ENCODE measurements around the gene ANGPT4. TPM values are rescaled to one million over a fixed set of nuclear protein-coding genes. Genes with fewer than 3 reads are reported as not detected.

The ANGPT4 gene, protein sequence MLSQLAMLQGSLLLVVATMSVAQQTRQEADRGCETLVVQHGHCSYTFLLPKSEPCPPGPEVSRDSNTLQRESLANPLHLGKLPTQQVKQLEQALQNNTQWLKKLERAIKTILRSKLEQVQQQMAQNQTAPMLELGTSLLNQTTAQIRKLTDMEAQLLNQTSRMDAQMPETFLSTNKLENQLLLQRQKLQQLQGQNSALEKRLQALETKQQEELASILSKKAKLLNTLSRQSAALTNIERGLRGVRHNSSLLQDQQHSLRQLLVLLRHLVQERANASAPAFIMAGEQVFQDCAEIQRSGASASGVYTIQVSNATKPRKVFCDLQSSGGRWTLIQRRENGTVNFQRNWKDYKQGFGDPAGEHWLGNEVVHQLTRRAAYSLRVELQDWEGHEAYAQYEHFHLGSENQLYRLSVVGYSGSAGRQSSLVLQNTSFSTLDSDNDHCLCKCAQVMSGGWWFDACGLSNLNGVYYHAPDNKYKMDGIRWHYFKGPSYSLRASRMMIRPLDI
- total RNA-seq, result not detected in 2 replicates

DNA sequence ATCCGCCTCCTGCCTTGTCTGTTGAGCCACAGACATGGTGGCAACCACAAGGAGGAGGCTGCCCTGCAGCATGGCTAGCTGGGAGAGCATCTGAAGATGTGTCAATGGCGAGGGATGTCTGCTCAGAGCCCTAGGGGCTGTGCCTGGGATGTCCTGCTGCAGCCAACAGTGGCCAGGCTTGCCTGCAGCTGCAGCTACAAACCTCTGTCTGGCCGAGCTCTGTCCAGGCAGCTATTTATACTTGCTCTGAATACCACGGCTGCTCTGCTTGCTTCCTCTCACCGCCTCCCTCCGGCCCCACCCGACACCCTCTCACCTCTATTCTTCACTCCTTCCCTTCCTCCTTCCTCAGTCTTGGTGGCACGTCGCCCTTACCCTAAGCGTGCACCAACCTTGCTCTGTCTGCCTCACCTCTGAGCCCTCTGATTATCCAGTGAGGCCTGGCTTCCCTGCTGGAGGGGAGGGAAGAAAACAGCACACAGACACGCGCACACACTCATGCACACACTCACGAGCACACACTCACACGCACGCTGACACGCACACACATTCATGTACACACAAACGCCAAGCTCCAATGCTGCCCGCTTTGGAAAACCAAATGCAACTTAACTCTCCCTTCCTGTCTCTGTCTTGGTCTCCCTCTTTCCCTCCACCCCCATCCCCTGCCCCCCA, at the start of gene ANGPT4:
Gene ANGPT4 (minus strand): TSS at position 210 of the 675 bp plus-strand sequence. CDS start 120 bp downstream, at position 90.
- intact Hi-C loops (cut with micrococcal nuclease), result no loop called here

DNA sequence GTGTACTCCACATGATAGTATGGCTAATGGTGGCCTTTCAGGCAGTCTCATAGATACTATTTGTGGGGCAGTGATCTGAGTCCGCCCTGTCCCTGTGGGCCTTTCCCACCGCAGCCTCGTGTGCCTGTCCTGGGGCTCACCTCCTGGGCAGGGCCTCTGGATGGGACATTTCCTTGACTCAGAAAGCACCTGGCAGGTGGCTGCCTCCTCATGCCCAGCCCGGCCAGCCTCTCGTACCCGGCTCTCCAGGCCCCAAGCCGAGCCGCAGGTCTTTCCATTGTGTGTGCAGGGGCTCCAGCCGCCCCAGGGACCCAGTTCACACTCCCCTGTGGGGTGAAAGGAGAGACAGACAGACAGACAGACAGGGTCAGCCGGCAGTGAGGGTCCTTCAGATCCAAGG, 47.7 kb upstream of the ANGPT4 start:
- intact Hi-C loops (cut with micrococcal nuclease), result no loop called here

DNA sequence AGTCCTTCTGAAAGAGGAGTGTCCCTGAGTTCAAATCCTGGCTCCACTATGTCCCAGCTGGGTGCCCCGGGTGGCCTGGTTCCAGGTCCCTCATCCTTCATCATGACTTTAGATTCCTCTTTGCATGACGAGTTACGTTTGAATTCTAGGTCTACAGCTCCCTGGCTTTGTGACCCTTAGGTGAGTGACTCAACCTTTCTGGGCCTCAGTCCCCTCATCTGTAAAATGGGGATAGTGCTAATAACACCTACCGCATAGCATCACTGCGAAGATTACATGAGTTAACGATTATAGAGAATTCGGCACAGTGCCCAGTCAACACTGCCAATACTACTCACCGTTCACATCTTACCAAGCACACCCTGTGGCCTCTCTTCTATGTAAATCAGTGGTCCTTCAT, 46.5 kb upstream of the ANGPT4 start:
- intact Hi-C loops (cut with micrococcal nuclease), result no loop called here

DNA sequence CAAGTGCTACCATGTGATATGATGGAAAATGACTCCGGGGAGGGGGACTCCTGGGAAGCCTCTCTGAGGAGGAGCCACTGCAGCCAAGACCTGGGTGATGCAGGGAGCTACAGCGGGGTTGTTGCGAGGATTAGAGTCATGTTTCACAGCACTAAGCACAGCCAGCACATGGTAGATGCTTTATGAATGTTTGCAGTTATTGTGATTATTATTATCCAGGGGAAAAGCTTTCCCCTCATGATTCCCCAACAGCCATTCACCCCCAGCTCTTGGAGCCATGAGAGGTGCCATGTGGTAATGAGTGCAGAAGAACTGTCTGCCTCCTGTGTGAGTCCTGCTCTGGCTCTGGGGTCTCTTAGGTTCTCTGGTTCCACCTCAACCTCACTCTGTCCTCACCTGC, 46.1 kb upstream of the ANGPT4 start:
- intact Hi-C loops (cut with micrococcal nuclease), result no loop called here

DNA sequence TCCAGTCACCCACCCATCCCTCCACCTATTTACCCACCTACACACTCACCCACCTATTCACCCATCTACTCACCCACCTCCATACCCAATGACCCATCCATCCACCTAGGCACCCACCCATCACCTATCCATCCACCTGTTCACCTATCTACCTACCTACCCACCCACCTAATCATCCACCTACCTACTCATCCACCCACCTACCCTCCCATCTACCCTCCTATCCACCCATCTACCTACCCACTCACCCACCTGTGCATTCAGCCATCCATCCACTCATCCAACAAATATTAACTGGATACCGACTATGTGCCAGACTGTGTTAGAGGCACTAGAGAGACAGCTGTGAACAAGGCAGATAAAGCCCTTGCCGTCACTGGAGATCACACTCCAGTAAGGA, 45.6 kb upstream of the ANGPT4 start:
- intact Hi-C loops (cut with micrococcal nuclease), result no loop called here

DNA sequence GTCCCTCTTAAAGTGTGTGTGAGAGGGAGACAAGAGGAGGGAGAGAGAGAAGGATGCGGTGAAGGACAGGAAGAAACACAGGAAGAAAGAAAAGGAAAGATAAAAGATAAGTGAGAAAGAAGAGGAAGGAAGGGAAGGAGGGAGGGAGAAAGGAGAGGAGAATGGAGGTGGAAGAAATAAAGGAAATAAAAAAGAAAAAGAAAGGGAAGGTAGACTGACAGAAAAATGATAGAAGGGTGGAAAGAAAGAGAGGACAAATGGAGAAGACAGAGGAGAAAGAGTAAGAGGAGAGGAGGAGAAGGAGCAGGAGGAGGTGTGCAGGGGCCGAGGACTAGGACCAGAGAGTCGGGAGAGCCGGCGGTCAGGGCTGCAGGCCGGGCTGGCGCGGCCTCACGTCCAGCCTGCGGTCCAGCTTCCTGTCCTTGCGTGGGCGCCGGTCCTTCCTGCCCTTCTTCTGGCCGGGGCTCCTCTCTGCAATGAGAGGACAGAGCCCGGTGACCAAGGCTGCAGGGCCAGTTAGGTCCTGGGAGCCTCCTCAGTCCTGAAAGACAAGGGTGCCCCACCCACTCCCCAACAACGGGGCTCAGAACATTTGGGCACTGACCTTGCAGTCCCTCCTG, 44.0 kb upstream of the ANGPT4 start:
- intact Hi-C loops (cut with micrococcal nuclease), result loop anchor here (5.0 to 10.0 kb wide), 2 partner anchors 75 to 252 kb away; no protein-coding TSS in a partner anchor

DNA sequence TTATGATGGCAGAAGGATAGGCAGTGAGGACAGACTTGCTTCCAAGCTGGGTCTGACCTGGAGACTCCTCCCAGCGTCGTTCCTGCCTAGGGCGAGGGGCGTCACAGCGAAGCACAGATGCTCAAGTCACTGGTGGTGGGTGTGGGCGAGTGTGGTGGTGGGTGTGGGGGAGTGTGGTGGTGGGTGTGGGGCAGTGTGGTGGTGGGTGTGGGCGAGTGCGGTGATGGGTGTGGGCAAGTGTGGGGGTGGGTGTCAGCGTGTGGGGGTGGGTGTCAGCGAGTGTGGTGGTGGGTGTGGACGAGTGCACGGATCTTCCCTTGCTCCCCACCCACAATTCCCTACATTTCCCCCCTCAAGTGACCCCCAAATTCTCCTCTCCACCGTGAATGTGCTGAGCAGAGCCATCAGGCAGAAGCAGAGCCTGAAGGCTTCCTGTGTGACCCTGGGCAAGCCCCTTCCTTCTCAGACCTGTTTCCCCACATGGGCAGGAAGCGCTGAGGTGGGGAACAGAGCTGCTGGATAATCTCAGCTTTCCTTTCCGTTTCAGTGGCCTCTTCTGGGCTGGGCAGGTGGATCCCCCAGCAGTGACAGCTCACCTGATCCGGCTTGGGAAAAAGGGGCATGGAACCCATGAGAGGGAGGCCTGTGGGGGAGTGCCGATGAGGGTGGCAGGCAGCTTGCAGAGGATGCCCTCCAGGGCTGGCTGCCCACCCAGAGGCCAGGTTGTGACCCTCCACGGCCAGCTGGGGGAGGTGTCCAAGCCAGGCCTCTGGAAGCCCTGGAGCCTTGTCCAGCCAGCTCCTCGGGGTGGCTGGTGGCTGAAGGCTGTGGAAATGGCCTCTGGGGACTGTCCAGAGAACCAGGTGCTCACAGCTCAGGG, 43.0 kb upstream of the ANGPT4 start:
- intact Hi-C loops (cut with micrococcal nuclease), result loop anchor here (5.0 to 10.0 kb wide), 2 partner anchors 74 to 253 kb away; no protein-coding TSS in a partner anchor

DNA sequence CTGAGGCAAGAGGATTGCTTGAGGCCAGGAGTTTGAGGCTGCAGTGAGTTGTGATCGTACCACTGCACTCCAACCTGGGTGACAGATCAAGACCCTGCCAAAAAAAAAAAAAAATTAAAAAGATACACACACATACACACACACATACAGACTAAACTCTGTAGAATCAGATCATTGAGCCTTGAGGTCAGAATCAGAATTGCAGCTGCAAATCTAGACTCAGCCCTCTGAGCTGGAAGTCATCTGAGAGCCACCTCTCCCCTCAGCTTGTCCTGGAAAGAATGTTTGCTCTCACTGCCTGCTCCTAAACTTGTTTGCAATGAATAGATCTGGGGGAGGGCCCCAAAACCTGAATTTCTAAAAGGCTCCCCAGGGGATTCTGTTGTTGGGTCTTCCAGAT, 41.4 kb upstream of the ANGPT4 start:
- intact Hi-C loops (cut with micrococcal nuclease), result loop anchor here (5.0 to 10.0 kb wide), 2 partner anchors 73 to 255 kb away; no protein-coding TSS in a partner anchor

DNA sequence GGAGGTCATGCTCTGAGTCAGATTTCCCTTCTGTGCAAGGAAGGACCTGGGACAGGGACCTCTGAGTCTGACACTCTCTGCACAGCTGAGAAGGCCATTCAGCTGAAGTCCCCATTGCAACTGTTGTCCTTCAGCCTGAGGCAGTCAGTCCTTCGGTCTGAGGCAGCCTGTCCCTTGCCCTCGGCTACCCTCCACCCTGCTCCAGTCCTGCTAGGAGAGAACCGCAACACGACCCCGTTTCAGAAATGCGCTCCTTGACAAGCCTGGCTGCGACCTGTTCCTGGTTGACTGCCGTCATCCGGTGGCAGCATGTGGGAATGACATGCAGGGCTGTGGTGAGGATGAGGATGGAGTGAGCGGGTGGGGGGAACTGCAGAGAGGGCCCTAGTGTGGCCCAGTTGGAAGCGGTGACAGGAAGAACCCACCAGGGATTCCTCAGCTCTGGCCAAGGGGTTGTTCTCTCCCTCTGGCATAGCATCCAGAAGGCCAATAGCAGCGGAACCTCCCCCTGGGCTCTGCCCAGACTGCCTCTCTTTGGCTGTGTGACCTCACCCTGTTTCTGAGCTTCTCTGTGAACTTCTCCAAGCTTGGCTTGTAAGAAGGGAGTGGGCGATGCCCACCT, 40.3 kb upstream of the ANGPT4 start:
- intact Hi-C loops (cut with micrococcal nuclease), result loop anchor here (1.0 to 10.0 kb wide), 3 partner anchors 72 to 256 kb away; no protein-coding TSS in a partner anchor

DNA sequence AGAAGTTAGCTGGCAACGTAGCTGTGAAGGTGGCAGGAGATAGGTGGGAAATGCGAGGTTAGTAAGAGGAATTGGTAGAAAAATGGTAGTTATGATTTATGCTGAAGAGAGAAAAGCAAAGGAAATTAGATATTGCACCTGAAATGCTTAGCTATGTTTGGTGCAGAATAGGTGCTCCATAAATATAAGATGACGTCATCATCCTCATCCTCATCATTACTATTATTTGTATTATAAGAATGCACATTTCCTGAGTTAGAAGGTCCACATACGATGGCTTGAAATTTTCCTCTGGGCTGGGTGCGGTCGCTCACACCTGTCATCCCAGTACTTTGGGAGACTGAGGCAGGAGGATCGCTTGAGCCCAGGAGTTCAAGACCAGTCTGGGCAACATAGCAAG, 39.5 kb upstream of the ANGPT4 start:
- intact Hi-C loops (cut with micrococcal nuclease), result loop anchor here (1.0 to 10.0 kb wide), 3 partner anchors 71 to 257 kb away; no protein-coding TSS in a partner anchor

DNA sequence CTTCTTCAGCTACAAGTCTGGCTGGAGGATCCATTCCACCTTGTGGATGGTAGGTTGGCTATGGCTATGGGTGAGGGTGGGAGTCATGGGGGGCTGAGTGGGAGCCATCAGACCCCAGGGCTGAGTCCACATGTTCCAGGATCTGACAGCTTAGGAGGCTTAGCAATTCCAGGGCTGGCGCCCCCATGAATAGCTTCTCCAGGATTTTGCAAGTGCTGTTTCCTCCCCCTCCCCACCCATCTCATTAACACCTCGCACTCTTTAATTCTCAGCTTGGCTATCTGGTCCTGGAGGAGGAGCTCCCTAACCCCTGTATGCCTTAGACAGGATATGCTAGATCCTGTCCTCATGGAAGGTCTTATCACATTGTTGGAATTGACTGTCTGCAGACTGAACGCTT, 39.0 kb upstream of the ANGPT4 start:
- intact Hi-C loops (cut with micrococcal nuclease), result loop anchor here (5.0 to 10.0 kb wide), 2 partner anchors 70 to 257 kb away; no protein-coding TSS in a partner anchor

DNA sequence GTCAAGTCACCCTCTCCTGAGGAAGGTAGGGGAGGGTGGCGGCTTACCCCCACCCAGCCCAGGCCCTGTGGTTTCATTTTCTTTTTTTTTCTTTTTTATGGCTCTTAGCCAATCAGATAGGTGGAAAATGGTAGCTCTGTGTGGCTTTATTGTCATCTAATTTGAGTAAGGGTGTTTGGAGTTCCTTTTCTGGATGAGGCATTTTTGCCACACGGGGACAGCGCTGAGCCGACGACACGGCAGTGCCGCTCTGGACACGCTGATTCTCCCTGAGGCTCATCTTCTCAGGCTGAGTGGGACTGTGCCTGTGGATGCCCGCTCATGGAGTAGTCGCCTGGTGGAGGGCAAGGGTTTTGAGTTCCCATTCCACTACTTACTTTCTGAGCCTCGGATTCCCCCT, 37.6 kb upstream of the ANGPT4 start:
- intact Hi-C loops (cut with micrococcal nuclease), result loop anchor here (10.0 kb wide), 1 partner anchor 69 kb away; no protein-coding TSS in a partner anchor

DNA sequence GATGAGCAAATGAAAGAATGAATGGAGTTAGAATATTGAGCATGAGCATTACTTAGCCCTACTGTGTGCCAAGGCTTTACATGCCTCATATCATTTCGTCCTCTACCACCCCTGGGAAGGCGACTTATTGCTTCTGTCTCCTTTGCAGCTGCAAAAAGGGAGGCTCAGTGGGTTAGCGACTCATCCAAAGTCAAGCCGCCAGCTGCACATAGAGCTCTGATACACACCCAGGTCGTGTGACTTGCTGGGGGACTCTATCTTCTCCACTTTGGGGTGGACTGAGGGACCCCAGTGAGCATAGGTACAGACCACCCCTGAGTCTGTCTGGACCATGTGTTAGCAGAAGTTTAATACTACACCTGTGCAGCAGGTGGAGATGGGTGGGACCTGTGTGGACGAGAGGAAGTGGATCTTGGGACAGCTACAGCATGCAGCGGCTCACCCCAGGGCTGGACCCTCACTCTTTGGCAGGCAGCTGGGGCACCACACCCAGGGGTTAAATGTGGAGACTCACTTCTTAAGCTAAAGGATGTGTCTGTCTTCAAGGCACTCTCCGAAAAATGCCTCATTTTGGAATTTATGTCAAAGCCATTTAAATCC, 36.2 kb upstream of the ANGPT4 start:
- intact Hi-C loops (cut with micrococcal nuclease), result loop anchor here (10.0 kb wide), 1 partner anchor 67 kb away; no protein-coding TSS in a partner anchor

DNA sequence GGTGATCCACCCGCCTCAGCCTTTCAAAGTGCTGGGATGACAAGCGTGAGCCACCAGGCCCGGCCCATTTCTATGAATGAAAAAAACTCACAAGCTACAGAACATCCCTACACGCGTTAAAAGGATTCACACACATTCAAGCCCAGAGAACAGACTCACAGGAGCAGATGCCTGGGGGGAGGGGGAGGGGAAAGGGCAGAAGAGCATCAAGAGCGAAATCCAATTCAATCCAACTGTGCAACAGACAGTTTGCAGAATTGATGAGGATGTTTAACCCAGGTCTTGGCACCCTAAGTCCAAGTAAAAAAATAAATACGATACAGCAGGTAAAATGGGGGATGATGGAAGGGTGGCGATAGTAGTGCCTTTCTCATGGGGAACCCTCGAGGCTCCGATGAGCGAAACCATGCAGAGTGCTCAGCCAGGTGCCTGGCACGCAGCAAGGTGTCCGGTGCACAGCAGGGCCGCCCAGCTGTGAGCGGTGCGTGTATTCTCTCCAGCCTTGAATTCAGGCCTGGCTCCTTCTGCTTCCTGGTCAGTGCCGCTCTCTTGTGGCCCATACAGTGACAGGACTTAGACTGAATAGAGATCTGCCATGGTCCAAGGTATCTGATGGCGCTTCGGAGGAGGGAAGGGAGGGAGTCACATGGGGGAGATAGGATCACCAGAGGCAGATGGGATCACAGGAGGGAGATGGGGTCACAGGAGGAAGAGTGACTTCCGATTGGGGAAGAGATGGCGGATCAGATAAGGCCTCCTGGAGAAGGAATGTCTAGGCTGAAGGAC, 35.4 kb upstream of the ANGPT4 start:
- intact Hi-C loops (cut with micrococcal nuclease), result loop anchor here (10.0 kb wide), 1 partner anchor 67 kb away; no protein-coding TSS in a partner anchor

DNA sequence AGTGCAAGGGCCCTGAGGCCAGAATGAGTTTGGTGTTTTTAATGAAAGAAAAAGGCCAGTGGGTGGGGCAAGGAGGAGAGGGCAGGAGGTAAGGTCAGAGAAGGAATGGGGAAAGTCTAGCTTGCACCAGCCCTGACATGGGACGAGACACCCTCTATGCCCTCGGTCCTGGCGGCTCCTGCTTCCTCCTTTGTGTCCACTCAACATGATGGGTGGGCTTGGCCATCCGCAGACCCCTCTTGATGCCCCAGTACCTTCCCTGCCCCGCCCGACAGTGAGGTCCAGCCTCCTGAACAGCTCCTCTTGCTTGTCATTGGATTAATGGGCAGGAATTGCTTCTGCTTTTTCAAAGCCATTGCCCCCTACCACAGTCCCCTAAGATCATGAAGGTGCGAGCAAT, 33.6 kb upstream of the ANGPT4 start:
- intact Hi-C loops (cut with micrococcal nuclease), result loop anchor here (10.0 kb wide), 1 partner anchor 65 kb away; no protein-coding TSS in a partner anchor

DNA sequence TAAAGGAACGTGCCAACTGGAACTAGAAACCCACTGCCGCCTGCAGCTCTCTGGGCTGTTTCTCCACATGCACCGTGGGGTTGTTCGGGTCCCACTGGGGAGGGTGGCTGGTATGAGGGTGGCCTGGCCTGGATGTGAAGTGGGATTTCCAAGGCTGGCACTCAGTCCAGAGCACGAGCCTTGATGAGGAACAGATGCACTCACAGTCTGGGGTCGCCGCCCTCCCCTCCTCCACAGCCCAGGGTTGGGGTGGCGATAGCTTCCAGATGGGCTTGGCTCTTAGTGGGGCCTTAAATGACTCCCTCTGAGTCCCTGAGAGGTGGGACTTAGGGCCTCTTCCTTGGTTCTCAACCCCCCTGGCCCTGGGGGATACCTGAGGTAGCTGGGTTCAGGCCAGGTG, 30.7 kb upstream of the ANGPT4 start:
- intact Hi-C loops (cut with micrococcal nuclease), result no loop called here

DNA sequence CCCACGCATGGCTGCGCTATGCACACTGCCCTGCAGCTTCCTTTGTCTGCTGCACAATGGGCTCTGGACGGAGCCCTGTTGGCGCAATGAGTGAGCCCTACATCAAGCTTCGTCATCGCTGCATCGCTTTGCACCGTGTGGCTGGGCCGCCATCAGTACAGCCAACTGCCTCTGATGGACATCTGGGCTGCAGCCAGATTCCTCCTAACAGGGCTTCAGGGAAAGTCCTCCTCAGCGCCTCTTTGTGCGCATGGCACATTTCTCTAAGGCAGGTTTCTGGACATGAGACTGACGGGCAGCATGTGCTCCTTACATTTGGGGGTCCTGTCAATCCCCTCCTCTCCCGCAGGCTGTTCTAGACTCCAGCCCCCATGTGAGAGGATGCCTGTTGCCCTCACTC, 29.7 kb upstream of the ANGPT4 start:
- intact Hi-C loops (cut with micrococcal nuclease), result no loop called here

DNA sequence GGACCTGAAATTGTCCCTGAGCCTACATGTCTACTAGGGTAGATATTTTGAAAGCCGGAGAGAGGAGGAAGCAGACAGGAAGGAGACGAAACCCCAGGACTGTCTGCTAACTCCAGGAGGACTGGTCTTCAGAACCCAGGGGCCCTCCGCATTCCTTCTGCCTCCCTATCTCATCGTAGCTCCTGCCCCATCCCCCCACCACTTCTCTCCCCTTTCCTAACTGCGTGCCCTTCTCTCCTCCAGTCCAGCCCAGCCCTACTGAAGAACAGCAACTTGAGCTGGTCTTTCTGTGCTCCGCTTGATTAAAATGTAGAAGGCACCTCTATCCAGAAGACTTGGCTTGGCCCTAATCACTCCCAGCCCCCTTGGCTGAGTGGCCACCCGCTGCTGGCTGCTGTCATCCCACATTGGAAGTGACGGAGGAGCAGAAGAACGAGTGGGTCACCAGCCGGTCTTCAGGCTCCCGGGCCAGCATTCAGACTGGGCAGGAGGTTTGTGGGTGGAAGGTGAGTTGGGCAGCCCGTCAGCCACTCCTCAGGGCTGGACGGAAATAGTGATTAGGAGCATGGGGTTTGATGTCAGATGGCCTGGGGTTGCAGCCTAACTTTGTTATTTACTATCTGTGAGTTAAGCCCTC, 28.8 kb upstream of the ANGPT4 start:
- intact Hi-C loops (cut with micrococcal nuclease), result no loop called here
